Measurements from ENCODE around the gene C17orf107.

DNA sequence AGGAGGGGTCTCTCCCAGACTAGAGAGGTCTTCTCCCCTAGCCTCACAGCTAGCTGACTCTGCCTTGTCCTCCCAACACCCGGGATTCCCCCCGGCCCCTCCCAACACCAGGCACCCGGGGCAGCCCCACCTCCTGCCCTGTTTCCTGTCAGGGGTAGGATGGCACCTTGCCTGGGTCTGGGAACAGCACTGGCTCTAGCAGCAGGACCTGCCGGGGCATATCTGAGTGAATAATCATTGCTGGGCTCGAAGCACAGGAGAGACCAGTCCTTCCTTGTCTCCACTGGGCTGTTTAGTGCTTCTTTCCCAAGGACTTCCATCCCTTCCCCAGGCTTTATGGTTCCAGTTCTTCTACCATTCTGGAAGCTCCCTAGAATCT, 40.5 kb upstream of the C17orf107 start:
- TF ChIP-seq, protein P1, sequence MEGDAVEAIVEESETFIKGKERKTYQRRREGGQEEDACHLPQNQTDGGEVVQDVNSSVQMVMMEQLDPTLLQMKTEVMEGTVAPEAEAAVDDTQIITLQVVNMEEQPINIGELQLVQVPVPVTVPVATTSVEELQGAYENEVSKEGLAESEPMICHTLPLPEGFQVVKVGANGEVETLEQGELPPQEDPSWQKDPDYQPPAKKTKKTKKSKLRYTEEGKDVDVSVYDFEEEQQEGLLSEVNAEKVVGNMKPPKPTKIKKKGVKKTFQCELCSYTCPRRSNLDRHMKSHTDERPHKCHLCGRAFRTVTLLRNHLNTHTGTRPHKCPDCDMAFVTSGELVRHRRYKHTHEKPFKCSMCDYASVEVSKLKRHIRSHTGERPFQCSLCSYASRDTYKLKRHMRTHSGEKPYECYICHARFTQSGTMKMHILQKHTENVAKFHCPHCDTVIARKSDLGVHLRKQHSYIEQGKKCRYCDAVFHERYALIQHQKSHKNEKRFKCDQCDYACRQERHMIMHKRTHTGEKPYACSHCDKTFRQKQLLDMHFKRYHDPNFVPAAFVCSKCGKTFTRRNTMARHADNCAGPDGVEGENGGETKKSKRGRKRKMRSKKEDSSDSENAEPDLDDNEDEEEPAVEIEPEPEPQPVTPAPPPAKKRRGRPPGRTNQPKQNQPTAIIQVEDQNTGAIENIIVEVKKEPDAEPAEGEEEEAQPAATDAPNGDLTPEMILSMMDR (IDR thresholded peaks at IDR 0.05; ENCODE audit: low read depth, low read length, missing input control) = no peak
- TF ChIP-seq GABPA (IDR thresholded peaks at IDR 0.05 in 1 of 2, conservative IDR thresholded peaks at IDR 0.05 in 1 of 2) (no peak), MAX (IDR thresholded peaks at IDR 0.05) (no peak), TAF1 (conservative IDR thresholded peaks at IDR 0.05) (no peak), ZBTB33 (IDR thresholded peaks at IDR 0.05) (no peak), RXRA (IDR thresholded peaks at IDR 0.05) (no peak)
